HCT116 (cell line): ENCODE data around the gene CLEC10A. TPM values are rescaled to one million over a fixed set of nuclear protein-coding genes. Genes with fewer than 3 reads are reported as not detected.

Source experiments
- ATAC-seq: fragments of 200-7000 bp; cut with Tn5 transposase; 2 replicates; pipeline ENCODE4 v1.9.1; 2020; ENCODE audit warnings: mild to moderate bottlenecking, moderate library complexity
- BruUV-seq: library from RNA; stranded (reverse); fragments of 400-500 nt; replicated peaks from 2 replicates; lab custom pipeline; 2021; lab: Mats Ljungman, UMichigan
- CTCF ChIA-PET: fragments of 300-600 bp; sonication (Branson Sonifier 250); formaldehyde crosslinking; loops from one replicate; lab custom pipeline; 2021; ENCODE audit warnings: antibody characterized with exemption; lab: Charles Lee
- POLR2A ChIA-PET: fragments of 300-600, 350-600 bp; sonication (Branson Sonifier 250); formaldehyde crosslinking; loops from one replicate; lab custom pipeline; 2021; ENCODE audit warnings: antibody characterized with exemption; lab: Charles Lee
- RAD21 ChIA-PET, 2 experiments: fragments of 300-600 bp; sonication (Branson Sonifier 250); formaldehyde crosslinking; loops; one replicate each; lab custom pipeline; 2023; ENCODE audit warnings: low total read pairs in 2 of 2; ENCODE audit not compliant: uncharacterized antibody in 2 of 2, unreplicated experiment in 2 of 2, low non-redundant PET in 1 of 2; lab: Charles Lee
- DNase-seq: peaks from one replicate; pipeline ENCODE4 v3.0.0-alpha.2; 2010; ENCODE audit warnings: low read depth, low spot score
- H2AFZ ChIP-seq: fragments of 200-600 bp; shearing (Covaris generic), sonication (generic); 2 replicates; pipeline ENCODE4 v1.6.1; 2017; ENCODE audit warnings: low read depth, mixed run types, mixed read lengths, antibody characterized with exemption, low read length; ENCODE audit not compliant: poor library complexity, severe bottlenecking
- H3K27ac ChIP-seq: 2 replicates; pipeline ENCODE4 v1.5.1; 2012; ENCODE audit warnings: low read depth, low read length
- H3K27me3 ChIP-seq: fragments of 200-600 bp; sonication (generic); 2 replicates; pipeline ENCODE4 v1.6.1; 2016; ENCODE audit warnings: mixed run types, low read length, mixed read lengths; ENCODE audit not compliant: insufficient read depth
- H3K36me3 ChIP-seq, 2 experiments: fragments of 200-500 bp in 1 of 2; fragments of 200-600 bp in 1 of 2; sonication (Bioruptor generic) in 1 of 2; sonication (generic) in 1 of 2; 2 replicates each; pipeline versions ENCODE4 v1.5.1 to v1.6.1; 2014 to 2016; ENCODE audit warnings: low read length in 2 of 2, inconsistent platforms in 1 of 2, mixed read lengths in 1 of 2, mixed run types in 1 of 2; ENCODE audit not compliant: insufficient read depth in 2 of 2, control insufficient read depth in 1 of 2
- H3K4me1 ChIP-seq, 2 experiments: fragments of 200-600 bp in 1 of 2; sonication (generic) in 1 of 2; 2 replicates each; pipeline versions ENCODE4 v1.5.1 to v1.6.1; 2012 to 2017; ENCODE audit warnings: low read length in 2 of 2, inconsistent platforms in 1 of 2, mild to moderate bottlenecking in 1 of 2, mixed read lengths in 1 of 2, mixed run types in 1 of 2, moderate library complexity in 1 of 2; ENCODE audit not compliant: insufficient read depth in 2 of 2, control insufficient read depth in 1 of 2
- H3K4me2 ChIP-seq: fragments of 200-600 bp; sonication (generic); 2 replicates; pipeline ENCODE4 v1.6.1; 2017; ENCODE audit warnings: mixed run types, low read length, mixed read lengths
- H3K4me3 ChIP-seq, 2 experiments: fragments of 200-600 bp in 1 of 2; sonication (generic) in 1 of 2; replicated peaks in 1 of 2; 2 replicates each; pipeline ENCODE4 v1.5.1; 2011 to 2016; ENCODE audit warnings: low read length in 2 of 2, control low read depth in 1 of 2, low read depth in 1 of 2, mild to moderate bottlenecking in 1 of 2, mixed read lengths in 1 of 2, mixed run types in 1 of 2
- H3K79me2 ChIP-seq: fragments of 200-600 bp; sonication (generic); 2 replicates; pipeline ENCODE4 v1.6.1; 2017; ENCODE audit warnings: mild to moderate bottlenecking, mixed run types, low read length, moderate library complexity, mixed read lengths; ENCODE audit not compliant: insufficient read depth
- H3K9ac ChIP-seq: fragments of 200-600 bp; sonication (generic); 2 replicates; pipeline ENCODE4 v1.6.1; 2016; ENCODE audit warnings: low read length, mixed read lengths
- H3K9me2 ChIP-seq: fragments of 200-600 bp; sonication (generic), shearing (Covaris generic); 2 replicates; pipeline ENCODE4 v1.6.1; 2017; ENCODE audit warnings: mixed run types, mild to moderate bottlenecking, moderate library complexity; ENCODE audit not compliant: insufficient read depth
- H3K9me3 ChIP-seq, 2 experiments: fragments of 200-500 bp in 1 of 2; fragments of 200-600 bp in 1 of 2; sonication (Bioruptor generic) in 1 of 2; sonication (generic) in 1 of 2; 2 replicates each; pipeline ENCODE4 v1.6.1; 2014 to 2017; ENCODE audit warnings: low read length in 2 of 2, mixed read lengths in 2 of 2, inconsistent platforms in 1 of 2, low read depth in 1 of 2, mild to moderate bottlenecking in 1 of 2, mixed run types in 1 of 2, moderate library complexity in 1 of 2; ENCODE audit not compliant: control insufficient read depth in 1 of 2, insufficient read depth in 1 of 2
- H4K20me1 ChIP-seq: fragments of 200-600 bp; sonication (generic), shearing (Covaris generic); 2 replicates; pipeline ENCODE4 v1.6.1; 2017; ENCODE audit warnings: mixed run types, mild to moderate bottlenecking, moderate library complexity; ENCODE audit not compliant: insufficient read depth
- ATF3 ChIP-seq: IDR thresholded peaks from 2 replicates; pipeline ENCODE4 v1.6.1; 2012
- CBX3 ChIP-seq: IDR thresholded peaks from 2 replicates; pipeline ENCODE4 v1.6.1; 2012; ENCODE audit warnings: low read depth
- CEBPB ChIP-seq: IDR thresholded peaks from 2 replicates; pipeline ENCODE4 v1.6.1; 2012; ENCODE audit warnings: low read depth
- CTCF ChIP-seq, 3 experiments: fragments of 200-600 bp in 1 of 3; sonication (generic) in 1 of 3; IDR thresholded peaks in 2 of 3; conservative IDR thresholded peaks in 1 of 3; 2 replicates each; pipeline ENCODE4 v1.5.1; 2012 to 2017; ENCODE audit warnings: low read depth in 2 of 3, low read length in 2 of 3, antibody characterized with exemption in 1 of 3, borderline replicate concordance in 1 of 3, control low read depth in 1 of 3, mild to moderate bottlenecking in 1 of 3, mixed read lengths in 1 of 3, mixed run types in 1 of 3, moderate library complexity in 1 of 3; ENCODE audit not compliant: insufficient read depth in 1 of 3
- EGR1 ChIP-seq: IDR thresholded peaks from 2 replicates; pipeline ENCODE4 v1.6.1; 2012; ENCODE audit warnings: low read depth
- ELF1 ChIP-seq: IDR thresholded peaks from 2 replicates; pipeline ENCODE4 v1.6.1; 2012; ENCODE audit warnings: low read depth, borderline replicate concordance
- EZH2phosphoT487 ChIP-seq: fragments of 200-600 bp; IDR thresholded peaks from 2 replicates; pipeline ENCODE4 v1.6.1; 2018; ENCODE audit warnings: antibody characterized with exemption, borderline replicate concordance
- FOSL1 ChIP-seq: IDR thresholded peaks from 2 replicates; pipeline ENCODE4 v1.6.1; 2012; ENCODE audit warnings: low read depth
- POLR2AphosphoS5 ChIP-seq: IDR thresholded peaks from 2 replicates; pipeline ENCODE4 v1.6.1; 2011; ENCODE audit warnings: mild to moderate bottlenecking, low read depth, low read length, moderate library complexity
- RAD21 ChIP-seq: IDR thresholded peaks from 2 replicates; pipeline ENCODE4 v1.6.1; 2012; ENCODE audit warnings: low read depth, mild to moderate bottlenecking
- SRF ChIP-seq: IDR thresholded peaks from 2 replicates; pipeline ENCODE4 v1.6.1; 2012; ENCODE audit warnings: low read depth
- TCF7L2 ChIP-seq: IDR thresholded peaks from 2 replicates; pipeline ENCODE4 v1.7.0; 2011; ENCODE audit warnings: borderline replicate concordance, inconsistent platforms; ENCODE audit not compliant: insufficient read depth, insufficient read length; ENCODE audit errors: extremely low read depth
- ZBTB33 ChIP-seq: IDR thresholded peaks from 2 replicates; pipeline ENCODE4 v1.6.1; 2011; ENCODE audit warnings: mild to moderate bottlenecking, low read length, moderate library complexity; ENCODE audit not compliant: insufficient replicate concordance; ENCODE audit errors: extremely low read depth
- intact Hi-C: fragments of 100-400 bp; cut with micrococcal nuclease; formaldehyde crosslinking; loops from 2 replicates; pipeline ENCODE4 v1.10.0; 2022
- total RNA-seq: library from RNA; stranded (reverse); gene quantifications from one replicate; pipeline ENCODE4 v1.2.1, GENCODE V29; 2021; ENCODE audit not compliant: unreplicated experiment
- TF ChIP-seq, protein P1 (sequence below): IDR thresholded peaks from 2 replicates; pipeline ENCODE4 v1.6.1; 2012; ENCODE audit warnings: low read depth

Gene CLEC10A
- total RNA-seq, 1 experiment from 2014 or later = not detected

- TF ChIP-seq CTCF (IDR thresholded peaks at IDR 0.05 in 2 of 3, conservative IDR thresholded peaks at IDR 0.05 in 1 of 3; ENCODE audit: borderline replicate concordance in 1 of 3, insufficient read depth in 1 of 3, low read depth in 2 of 3, low read length in 2 of 3) = 0 out of 6 replicates have a peak, but pooled peaks of 1 of the 3 experiments have one; percentile 16
Measured at GRCh38 chr17:7046127-7046724, 33.8 kb downstream of the CLEC10A start (continued).

GRCh38 chr17:7045492-7046126 is 34.4 kb downstream of the CLEC10A start:
- ATAC-seq = peak; percentile 40
- no peaks in the 10 kb centered on the region for H3K9me3 ChIP-seq
- peaks cover 31 to 48% of the 10 kb centered on the region in 2 experiments for H3K4me1 ChIP-seq
- H3K9me2 ChIP-seq = no peaks in the 10 kb centered on the region
- no peaks in the 10 kb centered on the region for H3K36me3 ChIP-seq
- H3K27me3 ChIP-seq = no peaks in the 10 kb centered on the region
- CTCF ChIA-PET = interaction anchor here (0.5 to 5.4 kb wide), 36 partner anchors 8 to 1011 kb away, joined by 3 to 53 read pairs (median 4); partner anchors contain the start of genes ASGR1, CTDNEP1, NEURL4 and SLC16A13
- H3K9ac ChIP-seq = peak overlapping the region; percentile 48
- POLR2A ChIA-PET = interaction anchor here (0.7 to 2.1 kb wide), 9 partner anchors 9 to 189 kb away, joined by 3 to 9 read pairs (median 4); partner anchors contain the start of genes DVL2 and SLC16A13
- BruUV-seq = no TSS peak
- no peaks in the 10 kb centered on the region for H3K79me2 ChIP-seq
- peak overlapping the region; percentile 46 for H3K27ac ChIP-seq
- peak overlapping the region; percentile 95 for H3K4me2 ChIP-seq
- intact Hi-C loops = loop anchor here (1.0 to 5.0 kb wide), 6 partner anchors 91 to 642 kb away; partner anchors contain the start of genes KCTD11, TP53 and WRAP53
- RAD21 ChIA-PET = interaction anchor here (0.6 to 2.3 kb wide), 13 partner anchors 10 to 355 kb away, joined by 3 to 16 read pairs (median 5); partner anchors contain the start of gene SLC16A13 (in 1 of the 2)
- peak overlapping the region; percentile 49 to 65 for H3K4me3 ChIP-seq
- peak; percentile 67 for DNase-seq
- peak overlapping the region; percentile 97 for H2AFZ ChIP-seq
- no peaks in the 10 kb centered on the region for H4K20me1 ChIP-seq
- TF ChIP-seq CEBPB (no peak), CBX3 (no peak), EZH2phosphoT487 (no peak), ELF1 (no peak), RAD21 (peak; percentile 96), EGR1 (peak; percentile 22; the same call in 1 of the 2 replicates), FOSL1 (no peak), SRF (no peak), TCF7L2 (no peak), ATF3 (no peak), ZBTB33 (no peak), POLR2AphosphoS5 (no peak)
- TF ChIP-seq, protein P1, sequence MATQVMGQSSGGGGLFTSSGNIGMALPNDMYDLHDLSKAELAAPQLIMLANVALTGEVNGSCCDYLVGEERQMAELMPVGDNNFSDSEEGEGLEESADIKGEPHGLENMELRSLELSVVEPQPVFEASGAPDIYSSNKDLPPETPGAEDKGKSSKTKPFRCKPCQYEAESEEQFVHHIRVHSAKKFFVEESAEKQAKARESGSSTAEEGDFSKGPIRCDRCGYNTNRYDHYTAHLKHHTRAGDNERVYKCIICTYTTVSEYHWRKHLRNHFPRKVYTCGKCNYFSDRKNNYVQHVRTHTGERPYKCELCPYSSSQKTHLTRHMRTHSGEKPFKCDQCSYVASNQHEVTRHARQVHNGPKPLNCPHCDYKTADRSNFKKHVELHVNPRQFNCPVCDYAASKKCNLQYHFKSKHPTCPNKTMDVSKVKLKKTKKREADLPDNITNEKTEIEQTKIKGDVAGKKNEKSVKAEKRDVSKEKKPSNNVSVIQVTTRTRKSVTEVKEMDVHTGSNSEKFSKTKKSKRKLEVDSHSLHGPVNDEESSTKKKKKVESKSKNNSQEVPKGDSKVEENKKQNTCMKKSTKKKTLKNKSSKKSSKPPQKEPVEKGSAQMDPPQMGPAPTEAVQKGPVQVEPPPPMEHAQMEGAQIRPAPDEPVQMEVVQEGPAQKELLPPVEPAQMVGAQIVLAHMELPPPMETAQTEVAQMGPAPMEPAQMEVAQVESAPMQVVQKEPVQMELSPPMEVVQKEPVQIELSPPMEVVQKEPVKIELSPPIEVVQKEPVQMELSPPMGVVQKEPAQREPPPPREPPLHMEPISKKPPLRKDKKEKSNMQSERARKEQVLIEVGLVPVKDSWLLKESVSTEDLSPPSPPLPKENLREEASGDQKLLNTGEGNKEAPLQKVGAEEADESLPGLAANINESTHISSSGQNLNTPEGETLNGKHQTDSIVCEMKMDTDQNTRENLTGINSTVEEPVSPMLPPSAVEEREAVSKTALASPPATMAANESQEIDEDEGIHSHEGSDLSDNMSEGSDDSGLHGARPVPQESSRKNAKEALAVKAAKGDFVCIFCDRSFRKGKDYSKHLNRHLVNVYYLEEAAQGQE = no peak
